Right lobe of liver (tissue), 4 donors: ENCODE measurements around the gene MRGPRD.

ENCODE experiments used
- CTCF ChIP-seq, 4 donors: fragments of 200-600 bp in 3 of 4; fragments of 450-650 bp in 1 of 4; IDR thresholded peaks; one replicate each; pipeline versions ENCODE4 v1.5.1 to v1.8.0; 2016 to 2022; ENCODE audit warnings: antibody characterized with exemption in 4 of 4, mild to moderate bottlenecking in 2 of 4
- POLR2A ChIP-seq: fragments of 450-650 bp; IDR thresholded peaks from one replicate; pipeline ENCODE4 v1.6.1; 2017; ENCODE audit warnings: antibody characterized with exemption, mild to moderate bottlenecking
- donor health status: DM: no; HTN: no; CAD: no.
- donor health status: DM: no; HTN: no; CAD: no.
- donor health status: DM: no; HTN: yes; CAD: no.

GRCh38 chr11:68950270-68950669 is 30.5 kb downstream of the MRGPRD start:
- TF ChIP-seq CTCF (IDR thresholded peaks at IDR 0.05) (no peak), POLR2A (no peak)
